ENCODE measurements around the gene PTPN14.

PTPN14 gene

GRCh38 chr1:214426426-214426812, 125.0 kb downstream of the PTPN14 start:
- H3K9me2 ChIP-seq (replicated peaks; ENCODE audit: insufficient read depth, low read length): no peaks in the 10 kb centered on the region
- H3K27ac ChIP-seq (ENCODE audit: low read length): no peak overlapping the region
- DNase-seq: no peak
- H3K4me3 ChIP-seq (ENCODE audit: low read length): no peak overlapping the region
- H3K4me2 ChIP-seq (ENCODE audit: low read depth, low read length): no peak overlapping the region
- H3F3A ChIP-seq (ENCODE audit: insufficient read depth, low read length): peaks cover 18% of the 10 kb centered on the region
- no peak overlapping the region for H3K9ac ChIP-seq (ENCODE audit: low read length)
- TF ChIP-seq EZH2 (optimal IDR thresholded peaks at IDR 0.05; ENCODE audit: low read depth, low read length): no peak
- no peak for TF ChIP-seq CTCF (IDR thresholded peaks at IDR 0.05; ENCODE audit: low read length)
- no peak for TF ChIP-seq EZH2phosphoT487 (IDR thresholded peaks at IDR 0.05; ENCODE audit: low read length)
- peaks cover 18% of the 10 kb centered on the region for H3K4me1 ChIP-seq (ENCODE audit: low read length)
- H4K20me1 ChIP-seq (ENCODE audit: insufficient read depth, low read length): no peaks in the 10 kb centered on the region
- H2AFZ ChIP-seq (ENCODE audit: low read length): no peak overlapping the region
- no peaks in the 10 kb centered on the region for H3K36me3 ChIP-seq (replicated peaks; ENCODE audit: insufficient read depth, low read length)
- no peaks in the 10 kb centered on the region for H3K79me2 ChIP-seq (ENCODE audit: low read length)
- no peaks in the 10 kb centered on the region for H3K27me3 ChIP-seq (replicated peaks; ENCODE audit: insufficient read depth, low read length)
- no peaks in the 10 kb centered on the region for H3K9me3 ChIP-seq (replicated peaks; ENCODE audit: insufficient read depth, low read length)

GRCh38 chr1:214425716-214426425, 125.5 kb downstream of the PTPN14 start:
- Histone ChIP-seq H3K36me3 (replicated peaks; ENCODE audit: insufficient read depth, low read length) (no peaks in the 10 kb centered on the region), H4K20me1 (ENCODE audit: insufficient read depth, low read length) (no peaks in the 10 kb centered on the region), H3K9ac (ENCODE audit: low read length) (no peak overlapping the region), H3K9me2 (replicated peaks; ENCODE audit: insufficient read depth, low read length) (no peaks in the 10 kb centered on the region), H3K4me1 (ENCODE audit: low read length) (peaks cover 18% of the 10 kb centered on the region), H3K9me3 (replicated peaks; ENCODE audit: insufficient read depth, low read length) (no peaks in the 10 kb centered on the region), H3K27me3 (replicated peaks; ENCODE audit: insufficient read depth, low read length) (no peaks in the 10 kb centered on the region), H3K27ac (ENCODE audit: low read length) (no peak overlapping the region), H3F3A (ENCODE audit: insufficient read depth, low read length) (peaks cover 18% of the 10 kb centered on the region), H3K4me2 (ENCODE audit: low read depth, low read length) (no peak overlapping the region), H2AFZ (ENCODE audit: low read length) (no peak overlapping the region), H3K79me2 (ENCODE audit: low read length) (no peaks in the 10 kb centered on the region), H3K4me3 (ENCODE audit: low read length) (no peak overlapping the region)
- TF ChIP-seq EZH2phosphoT487 (IDR thresholded peaks at IDR 0.05; ENCODE audit: low read length) (no peak), CTCF (IDR thresholded peaks at IDR 0.05; ENCODE audit: low read length) (no peak), EZH2 (optimal IDR thresholded peaks at IDR 0.05; ENCODE audit: low read depth, low read length) (no peak)
- DNase-seq: no peak

- Histone ChIP-seq H3K27ac (ENCODE audit: low read length) (no peak overlapping the region), H3K4me2 (ENCODE audit: low read depth, low read length) (no peak overlapping the region), H3K9ac (ENCODE audit: low read length) (no peak overlapping the region)
Observed at GRCh38 chr1:214425101-214425500, 126.3 kb downstream of the PTPN14 start.

More at GRCh38 chr1:214425101-214425500, 126.3 kb downstream of the PTPN14 start:
- Histone ChIP-seq H3K27me3 (replicated peaks; ENCODE audit: insufficient read depth, low read length) (no peaks in the 10 kb centered on the region), H3K4me3 (ENCODE audit: low read length) (no peak overlapping the region), H3K4me1 (ENCODE audit: low read length) (peaks cover 18% of the 10 kb centered on the region), H3K9me3 (replicated peaks; ENCODE audit: insufficient read depth, low read length) (no peaks in the 10 kb centered on the region), H2AFZ (ENCODE audit: low read length) (no peak overlapping the region), H3K79me2 (ENCODE audit: low read length) (no peaks in the 10 kb centered on the region), H3K36me3 (replicated peaks; ENCODE audit: insufficient read depth, low read length) (no peaks in the 10 kb centered on the region), H4K20me1 (ENCODE audit: insufficient read depth, low read length) (no peaks in the 10 kb centered on the region), H3F3A (ENCODE audit: insufficient read depth, low read length) (peaks cover 18% of the 10 kb centered on the region), H3K9me2 (replicated peaks; ENCODE audit: insufficient read depth, low read length) (no peaks in the 10 kb centered on the region)
- TF ChIP-seq EZH2 (optimal IDR thresholded peaks at IDR 0.05; ENCODE audit: low read depth, low read length) (no peak), EZH2phosphoT487 (IDR thresholded peaks at IDR 0.05; ENCODE audit: low read length) (no peak), CTCF (IDR thresholded peaks at IDR 0.05; ENCODE audit: low read length) (no peak)
- no peak for DNase-seq
